Endothelial cell of umbilical vein (primary cell): Measurements from ENCODE around the gene OR52M1. TPM values are rescaled to one million over a fixed set of nuclear protein-coding genes. Genes with fewer than 3 reads are reported as not detected.

Experiments used
- BruUV-seq: library from RNA; stranded (reverse); fragments of 400-500 nt; replicated peaks from 2 replicates; lab custom pipeline; 2021; lab: Mats Ljungman, UMichigan
- CTCF ChIA-PET: fragments of 300-600, 350-600 bp; sonication (Branson Sonifier 250); formaldehyde crosslinking; loops from one replicate; lab custom pipeline; 2021; ENCODE audit warnings: antibody characterized with exemption, inconsistent platforms; lab: Charles Lee
- POLR2A ChIA-PET: fragments of 300-600, 350-600 bp; sonication (Branson Sonifier 250); formaldehyde crosslinking; loops from one replicate; lab custom pipeline; 2021; ENCODE audit warnings: antibody characterized with exemption, inconsistent platforms; lab: Charles Lee
- DNase-seq: peaks from one replicate; pipeline ENCODE4 v3.0.0-alpha.2; 2011; ENCODE audit warnings: low read depth, low spot score
- FAIRE-seq: peaks from 2 replicates; lab custom pipeline; 2011; peaks lifted over from hg19 to GRCh38; lab: Jason Lieb, UNC
- H2AFZ ChIP-seq: 2 replicates; pipeline ENCODE4 v1.6.0; 2012; ENCODE audit warnings: low read depth, low read length, control low read depth, inconsistent platforms
- H3K27ac ChIP-seq: 2 replicates; pipeline ENCODE4 v1.5.1; 2011; ENCODE audit warnings: low read depth, mild to moderate bottlenecking, control low read depth, low read length, moderate library complexity; ENCODE audit not compliant: insufficient read depth
- H3K27me3 ChIP-seq, 2 experiments: 2 replicates each; pipeline versions ENCODE4 v1.6.0 to v1.6.1; 2011; ENCODE audit warnings: low read length in 2 of 2, mixed read lengths in 1 of 2; ENCODE audit not compliant: control insufficient read depth in 2 of 2, insufficient read depth in 2 of 2
- H3K36me3 ChIP-seq, 2 experiments: 2 replicates in 1 of 2; 3 replicates in 1 of 2; pipeline ENCODE4 v1.5.1; 2011; ENCODE audit warnings: low read length in 2 of 2, mild to moderate bottlenecking in 1 of 2, moderate library complexity in 1 of 2; ENCODE audit not compliant: control insufficient read depth in 2 of 2, insufficient read depth in 2 of 2; ENCODE audit errors: extremely low read depth in 1 of 2
- H3K4me1 ChIP-seq: 3 replicates; pipeline ENCODE4 v1.5.1; 2011; ENCODE audit warnings: mild to moderate bottlenecking, low read length; ENCODE audit not compliant: control insufficient read depth, insufficient read depth; ENCODE audit errors: extremely low read depth
- H3K4me2 ChIP-seq: 2 replicates; pipeline ENCODE4 v1.6.1; 2011; ENCODE audit warnings: low read length, control low read depth, mixed read lengths; ENCODE audit not compliant: insufficient read depth
- H3K4me3 ChIP-seq, 3 experiments: fragments of 200-600 bp in 1 of 3; sonication (generic), shearing (Covaris generic) in 1 of 3; replicated peaks in 1 of 3; 2 replicates each; pipeline ENCODE4 v1.5.1; 2011 to 2016; ENCODE audit warnings: control low read depth in 3 of 3, low read length in 3 of 3, mild to moderate bottlenecking in 2 of 3, inconsistent platforms in 1 of 3, low read depth in 1 of 3, moderate library complexity in 1 of 3; ENCODE audit not compliant: insufficient read depth in 1 of 3
- H3K79me2 ChIP-seq: 2 replicates; pipeline ENCODE4 v1.6.0; 2012; ENCODE audit warnings: low read length, inconsistent platforms; ENCODE audit not compliant: control insufficient read depth, insufficient read depth
- H3K9ac ChIP-seq: replicated peaks from 2 replicates; pipeline ENCODE3; 2011; ENCODE audit warnings: low read length, control low read depth; ENCODE audit not compliant: insufficient read depth; ENCODE audit errors: extremely low read depth
- H3K9me1 ChIP-seq: replicated peaks from 3 replicates; pipeline ENCODE4 v1.6.0; 2011; ENCODE audit warnings: mild to moderate bottlenecking, low read length; ENCODE audit not compliant: control insufficient read depth, insufficient read depth; ENCODE audit errors: extremely low read depth
- H3K9me3 ChIP-seq: replicated peaks from 2 replicates; pipeline ENCODE4 v1.5.1; 2012; ENCODE audit warnings: low read length, inconsistent platforms; ENCODE audit not compliant: control insufficient read depth, insufficient read depth
- H4K20me1 ChIP-seq: replicated peaks from 2 replicates; pipeline ENCODE3; 2011; ENCODE audit warnings: mild to moderate bottlenecking, low read length; ENCODE audit not compliant: control insufficient read depth, insufficient read depth; ENCODE audit errors: extremely low read depth
- CTCF ChIP-seq, 2 donors: IDR thresholded peaks; 1 replicate in 1 of 2; 2 replicates in 1 of 2; pipeline ENCODE4 v1.5.1; 2011; ENCODE audit warnings: low read length in 2 of 2, mild to moderate bottlenecking in 2 of 2, moderate library complexity in 2 of 2, control low read depth in 1 of 2, inconsistent platforms in 1 of 2, low read depth in 1 of 2; ENCODE audit not compliant: insufficient read depth in 1 of 2; ENCODE audit errors: extremely low read depth in 1 of 2
- EZH2 ChIP-seq: IDR thresholded peaks from 2 replicates; pipeline ENCODE4 v1.6.1; 2012; ENCODE audit warnings: borderline replicate concordance, low read depth, mild to moderate bottlenecking, moderate library complexity, low read length, inconsistent platforms; ENCODE audit not compliant: severe bottlenecking
- FOS ChIP-seq: IDR thresholded peaks from 2 replicates; pipeline ENCODE4 v1.6.1; 2011; ENCODE audit warnings: mild to moderate bottlenecking, low read length, moderate library complexity, borderline replicate concordance; ENCODE audit not compliant: insufficient read depth
- GATA2 ChIP-seq: IDR thresholded peaks from 2 replicates; pipeline ENCODE4 v1.7.0; 2011; ENCODE audit warnings: low read depth, mild to moderate bottlenecking, moderate library complexity, mixed read lengths, low read length; ENCODE audit not compliant: insufficient read length, insufficient read depth
- JUN ChIP-seq: IDR thresholded peaks from 2 replicates; pipeline ENCODE4 v1.6.1; 2011; ENCODE audit warnings: borderline replicate concordance, low read depth; ENCODE audit not compliant: insufficient read length, insufficient read depth
- POLR2A ChIP-seq: IDR thresholded peaks from 2 replicates; pipeline ENCODE4 v1.6.1; 2012; ENCODE audit warnings: low read depth, mild to moderate bottlenecking, control low read depth, low read length
- POLR2AphosphoS5 ChIP-seq: IDR thresholded peaks from 2 replicates; pipeline ENCODE4 v1.6.1; 2012; ENCODE audit warnings: low read depth, mild to moderate bottlenecking, control low read depth, low read length, moderate library complexity; ENCODE audit not compliant: insufficient read depth
- dilution Hi-C: fragments of 300-500 bp; cut with MboI; formaldehyde crosslinking; loops from one replicate; pipeline ENCODE4 v1.15.0; 2019; ENCODE audit warnings: low sequenced_read_pairs; ENCODE audit not compliant: extremely low pct_ligation_motif_present
- intact Hi-C: fragments of 100-400 bp; cut with micrococcal nuclease; formaldehyde crosslinking; loops from one replicate; pipeline ENCODE4 v1.10.0; 2022
- polyA plus RNA-seq, 4 experiments: library from polyadenylated mRNA; depleted of rRNA in 3 of 4; stranded (reverse) in 3 of 4; unstranded in 1 of 4; fragments of >200 nt; gene quantifications; 2 replicates each; pipeline versions ENCODE4 v1.2.1 to v1.2.3, GENCODE V29; 2011 to 2012; ENCODE audit warnings: missing spikeins in 1 of 4
- total RNA-seq: library from RNA; stranded (reverse); gene quantifications from 2 replicates; pipeline ENCODE4 v1.2.3, GENCODE V29; 2021
- TF ChIP-seq, protein P1 (sequence below): IDR thresholded peaks from 2 replicates; pipeline ENCODE4 v1.6.1; 2011; ENCODE audit not compliant: insufficient read depth, insufficient read length

OR52M1 gene
- total and polyA plus RNA-seq, 2 donors (not counting 3 experiments of a cell fraction or from before 2014, with no cell fraction given): not detected

- H3K27me3 ChIP-seq: no peaks in the 10 kb centered on the region
- no peak overlapping the region for H3K4me3 ChIP-seq
- TF ChIP-seq POLR2A (no peak), EZH2 (no peak), CTCF (IDR thresholded peaks at IDR 0.05; ENCODE audit: extremely low read depth in 1 of 2, insufficient read depth in 1 of 2, low read depth in 1 of 2, low read length in 2 of 2) (no peak), JUN (no peak), FOS (no peak), POLR2AphosphoS5 (no peak), GATA2 (no peak)
- TF ChIP-seq, protein P1, sequence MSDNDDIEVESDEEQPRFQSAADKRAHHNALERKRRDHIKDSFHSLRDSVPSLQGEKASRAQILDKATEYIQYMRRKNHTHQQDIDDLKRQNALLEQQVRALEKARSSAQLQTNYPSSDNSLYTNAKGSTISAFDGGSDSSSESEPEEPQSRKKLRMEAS: no peak
- H3K9ac ChIP-seq: no peak overlapping the region
- intact Hi-C loops: no loop called here
- no peak for DNase-seq
- H3K4me1 ChIP-seq: no peaks in the 10 kb centered on the region
- no peaks in the 10 kb centered on the region for H3K9me1 ChIP-seq
- dilution Hi-C loops: no loop called here
- H4K20me1 ChIP-seq: no peaks in the 10 kb centered on the region
- H3K9me3 ChIP-seq: no peaks in the 10 kb centered on the region
- BruUV-seq: no TSS peak
- H3K27ac ChIP-seq: no peak overlapping the region
- POLR2A ChIA-PET: no interaction called here
- no peaks in the 10 kb centered on the region for H3K36me3 ChIP-seq
- no peak overlapping the region for H3K4me2 ChIP-seq
- CTCF ChIA-PET: interaction anchor here (0.9 to 1.0 kb wide), 2 partner anchors 29 to 335 kb away, joined by 3 read pairs; no protein-coding TSS in a partner anchor
- H2AFZ ChIP-seq: no peak overlapping the region
- H3K79me2 ChIP-seq: no peaks in the 10 kb centered on the region
- no peak for FAIRE-seq
Observed at GRCh38 chr11:4522752-4523151, 22.2 kb upstream of the OR52M1 start.
